ENCODE results near the gene INS. TPM values are rescaled to one million over a fixed set of nuclear protein-coding genes. Genes with fewer than 3 reads are reported as not detected.
A peak's percentile ranks its signal among the peaks of the same experiment; 100 is the strongest.

INS gene
- total and polyA plus RNA-seq, 2 of the 8 experiments (the other 6 are each of a cell fraction or from before 2014, with no cell fraction given) = not detected

- FAIRE-seq = no peak
- peak overlapping the region in 1 of 4 experiments; percentile 47; a peak in 2 of 8 replicates for H3K4me3 ChIP-seq (ENCODE audit: extremely low read depth in 1 of 4, insufficient read depth in 2 of 4, low read depth in 3 of 4, low read length in 4 of 4)
- WGBS, 2 experiments (ENCODE audit: extremely low coverage in 1 of 2, insufficient coverage in 1 of 2, insufficient read length in 1 of 2, insufficient replicate concordance in 2 of 2, low coverage in 1 of 2, low lambda C conversion rate in 2 of 2, missing lambda C conversion rate in 1 of 2) = 16% methylated on average over 12 of the region's 12 CpGs; no CpG with 5 or more reads in 1 of the 2 experiments
- H3K18ac ChIP-seq (ENCODE audit: extremely low read depth, low read length) = no peak overlapping the region
- CTCF ChIA-PET (ENCODE audit: partially characterized antibody) = interaction anchor here (0.9 to 12.3 kb wide), 9 partner anchors 8 to 442 kb away, joined by 3 to 170 read pairs (median 6); no protein-coding TSS in a partner anchor
- no peaks in the 10 kb centered on the region for H3K79me1 ChIP-seq (ENCODE audit: low read depth, low read length)
- no peak overlapping the region for H3K9ac ChIP-seq (replicated peaks in 1 of 4; ENCODE audit: extremely low read depth in 1 of 4, low read depth in 3 of 4, low read length in 3 of 4)
- TF ChIP-seq GTF2F1 (IDR thresholded peaks at IDR 0.05; ENCODE audit: borderline replicate concordance, low read depth, low read length) (no peak), EZH2 (IDR thresholded peaks at IDR 0.05; ENCODE audit: low read depth, low read length, severe bottlenecking) (peak; percentile 97)
- no peak overlapping the region for H3K4ac ChIP-seq (replicated peaks; ENCODE audit: insufficient read length, low read depth, low read length)
- H3K4me2 ChIP-seq (ENCODE audit: insufficient read depth in 1 of 2, low read depth in 2 of 2, low read length in 2 of 2) = peak overlapping the region; percentile 43 to 53; a peak in 1 of 4 replicates
- H3K79me2 ChIP-seq (ENCODE audit: control insufficient read depth in 1 of 2, insufficient read depth in 2 of 2, low read length in 2 of 2) = no peaks in the 10 kb centered on the region
- peaks cover 0 to 12% (median 7%) of the 10 kb centered on the region in 4 experiments; a peak in 6 of 7 replicates for H3K4me1 ChIP-seq (replicated peaks in 1 of 4; ENCODE audit: control insufficient read depth in 3 of 4, insufficient read depth in 4 of 4, low read length in 3 of 4)
- no peak overlapping the region for H3K27ac ChIP-seq (ENCODE audit: low read depth, low read length)
- H3K14ac ChIP-seq (ENCODE audit: insufficient read length) = no peak overlapping the region
- H4K20me1 ChIP-seq (replicated peaks in 1 of 2; ENCODE audit: control insufficient read depth in 1 of 2, insufficient read depth in 2 of 2, low read length in 2 of 2) = peaks cover 10 to 18% of the 10 kb centered on the region in 2 experiments
- no peak overlapping the region for H2BK15ac ChIP-seq (ENCODE audit: low read length)
- H3K27me3 ChIP-seq (replicated peaks in 1 of 4; ENCODE audit: control insufficient read depth in 3 of 4, extremely low read depth in 1 of 4, insufficient read depth in 3 of 4, low read length in 3 of 4) = peaks cover 93 to 99% (median 98%) of the 10 kb centered on the region in 4 experiments
- H3K9me3 ChIP-seq (ENCODE audit: insufficient read depth in 2 of 2, low read depth in 1 of 2, low read length in 1 of 2) = no peaks in the 10 kb centered on the region
- H4K91ac ChIP-seq (replicated peaks; ENCODE audit: insufficient read length, low read length) = no peak overlapping the region
- H2AK5ac ChIP-seq (ENCODE audit: low read depth, low read length) = no peak overlapping the region
- peaks cover 0 to 3% (median 0%) of the 10 kb centered on the region in 4 experiments; a peak in 1 of 8 replicates for H3K36me3 ChIP-seq (ENCODE audit: control insufficient read depth in 2 of 4, insufficient read depth in 4 of 4, low read length in 3 of 4)
- peaks cover 2% of the 10 kb centered on the region; the same call in 1 of the 2 replicates for H3K23me2 ChIP-seq (ENCODE audit: low read depth, low read length)
- no peak for DNase-seq (ENCODE audit: low read depth in 1 of 2, low spot score in 2 of 2)
- no peak overlapping the region for H2BK5ac ChIP-seq (ENCODE audit: low read depth, low read length)
- no peak overlapping the region for H2BK120ac ChIP-seq (replicated peaks; ENCODE audit: low read depth, low read length)
- H3K23ac ChIP-seq (ENCODE audit: insufficient read length) = no peak overlapping the region
- POLR2A ChIA-PET (ENCODE audit: partially characterized antibody) = interaction anchor here (0.7 kb wide), 2 partner anchors 175 to 210 kb away, joined by 3 read pairs; no protein-coding TSS in a partner anchor
- no peak overlapping the region for H4K5ac ChIP-seq (ENCODE audit: insufficient read length, low read depth, low read length)
- no peak overlapping the region for H2BK20ac ChIP-seq (ENCODE audit: low read length)
- H2AFZ ChIP-seq (ENCODE audit: low read length) = no peak overlapping the region
- H3K56ac ChIP-seq (replicated peaks; ENCODE audit: insufficient read length, low read depth, low read length) = no peak overlapping the region
- no peak overlapping the region for H2BK12ac ChIP-seq (ENCODE audit: low read depth, low read length)
- H4K8ac ChIP-seq (ENCODE audit: extremely low read depth, insufficient read depth, low read length) = no peak overlapping the region
These were observed 17.6 kb downstream of the INS start for GRCh38 chr11:2143477-2143798.

Data from H1 (cell line).